GM12891 (cell line): ENCODE measurements around the gene TTYH3.

Source experiments
- POLR2A ChIP-seq: IDR thresholded peaks from 2 replicates; pipeline ENCODE4 v1.6.1; 2011; ENCODE audit warnings: low read depth, low read length, control low read depth
- POLR2AphosphoS5 ChIP-seq: IDR thresholded peaks from 2 replicates; pipeline ENCODE4 v1.6.1; 2011; ENCODE audit warnings: low read depth, low read length, control low read depth
- TAF1 ChIP-seq: IDR thresholded peaks from 2 replicates; pipeline ENCODE4 v1.6.1; 2011; ENCODE audit warnings: low read depth, low read length, control low read depth

DNA sequence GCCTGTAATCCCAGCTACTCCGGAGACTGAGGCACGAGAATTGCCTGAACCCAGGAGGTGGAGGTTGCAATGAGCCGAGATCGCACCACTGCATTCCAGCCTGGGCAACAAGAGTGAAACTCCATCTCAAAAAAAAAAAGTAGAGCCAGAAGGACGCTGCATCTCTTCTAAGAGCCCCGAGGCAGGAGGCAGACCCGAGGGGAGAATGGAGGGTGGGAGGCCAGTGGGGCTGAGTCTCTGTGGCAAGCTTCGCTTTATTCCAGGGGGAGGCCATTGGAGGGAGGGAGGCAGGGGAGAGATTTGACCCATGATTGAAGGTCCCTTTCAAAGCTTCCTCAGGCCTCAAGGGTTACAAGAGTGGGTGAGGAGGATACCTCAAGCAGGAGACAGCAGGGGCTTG, 18.7 kb downstream of the TTYH3 start:
- TF ChIP-seq POLR2AphosphoS5 (no peak), TAF1 (no peak), POLR2A (no peak)
